ENCODE measurements around the gene RNF144B.

RNF144B gene

DNA sequence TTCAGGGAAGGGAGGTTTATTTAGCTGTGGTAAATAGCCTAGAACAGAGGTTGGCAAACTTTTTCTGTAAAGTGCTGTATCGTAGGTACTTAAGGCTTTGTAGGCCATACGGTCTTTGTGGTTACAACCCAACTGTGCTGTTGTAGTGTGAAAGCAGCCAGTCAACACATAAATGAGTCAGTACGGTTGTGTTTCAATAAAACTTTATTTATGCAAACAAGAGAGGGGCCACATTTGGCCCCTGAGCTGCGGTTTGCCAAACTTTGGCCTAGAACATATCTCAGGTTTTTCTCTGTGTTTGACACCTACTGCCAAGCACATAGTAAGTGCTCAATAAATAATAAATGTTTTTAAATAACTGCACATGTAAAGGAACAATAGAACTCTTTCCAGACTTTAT is 102.2 kb downstream of the RNF144B start:
- no peak for DNase-seq

DNA sequence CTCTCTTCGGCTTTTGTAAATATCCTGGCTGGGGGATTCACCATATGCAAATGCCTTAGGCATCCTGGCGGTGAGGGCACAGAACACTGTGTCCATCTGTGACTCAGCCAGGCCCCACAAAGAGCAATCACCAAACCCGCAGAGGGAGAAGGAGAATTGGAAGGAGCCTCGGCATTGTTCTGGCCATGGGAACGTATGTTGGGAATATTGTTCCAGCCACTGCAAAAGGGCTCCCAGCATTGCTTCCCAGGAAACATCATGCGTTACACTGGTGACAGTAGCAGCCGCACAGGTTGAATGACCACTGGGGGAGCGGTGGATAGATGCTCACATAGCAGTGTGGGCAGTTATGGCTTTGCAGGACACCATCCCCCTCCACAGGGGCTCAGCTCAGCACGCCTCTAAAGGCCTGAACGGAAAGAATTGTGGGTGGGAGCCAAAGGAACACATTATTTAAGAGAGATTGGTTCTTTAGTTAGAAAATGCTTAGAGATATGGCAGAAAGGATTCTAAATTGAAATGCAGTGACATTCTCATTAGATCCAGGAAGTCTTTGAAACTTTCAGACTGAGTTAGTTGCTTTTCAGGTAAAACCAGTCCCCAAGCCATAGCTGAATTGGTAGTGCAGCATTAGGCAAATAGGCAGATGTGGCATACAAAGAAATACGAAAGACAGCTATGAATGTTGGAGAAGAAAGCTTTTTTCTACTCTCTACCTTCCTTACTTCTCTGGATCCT is 104.3 kb downstream of the RNF144B start:
- no peak for DNase-seq

DNA sequence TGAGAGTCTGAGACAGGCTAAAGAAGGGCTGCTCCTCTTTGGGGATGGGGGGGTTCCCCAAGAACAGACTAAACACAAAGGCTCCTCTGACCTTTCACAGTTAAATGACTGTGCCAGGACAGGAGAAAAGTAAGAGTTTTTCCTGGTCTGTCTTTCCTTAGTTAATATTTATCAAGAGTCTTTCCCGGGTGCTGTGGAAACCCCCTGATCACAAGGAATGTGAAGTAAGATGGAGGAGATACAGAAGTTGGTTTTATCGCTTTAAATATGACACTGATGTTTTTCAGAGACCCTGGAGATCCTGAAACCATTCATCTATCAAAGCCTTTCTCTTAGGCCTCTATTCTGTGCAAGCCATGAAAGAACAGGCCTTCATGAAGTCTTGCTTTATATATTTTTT is 105.8 kb downstream of the RNF144B start:
- DNase-seq: no peak

DNA sequence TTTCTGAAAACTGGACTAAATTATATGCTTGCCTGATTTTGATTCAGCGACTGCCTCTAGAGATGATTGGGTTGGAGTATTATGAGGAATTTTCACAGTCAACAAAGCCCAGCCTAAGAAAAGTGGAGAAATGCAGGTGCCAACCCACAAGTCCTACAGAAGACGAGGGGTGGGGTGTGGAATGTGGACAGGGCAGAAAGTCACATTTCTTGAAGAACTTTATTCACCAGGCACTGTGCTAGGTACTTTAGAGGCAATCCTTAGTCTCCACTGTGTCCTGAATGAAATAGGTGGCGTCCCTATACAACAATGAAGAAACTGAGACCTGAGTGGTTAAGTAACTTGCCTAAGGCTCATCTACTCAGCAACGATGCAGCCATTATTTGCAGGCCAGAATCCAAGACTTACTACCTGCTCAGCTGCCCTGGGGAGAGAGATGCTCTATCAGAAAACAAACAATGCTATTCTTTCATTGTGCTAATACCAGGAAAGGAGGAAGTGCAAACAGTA is 106.3 kb downstream of the RNF144B start:
- no peak for DNase-seq

DNA sequence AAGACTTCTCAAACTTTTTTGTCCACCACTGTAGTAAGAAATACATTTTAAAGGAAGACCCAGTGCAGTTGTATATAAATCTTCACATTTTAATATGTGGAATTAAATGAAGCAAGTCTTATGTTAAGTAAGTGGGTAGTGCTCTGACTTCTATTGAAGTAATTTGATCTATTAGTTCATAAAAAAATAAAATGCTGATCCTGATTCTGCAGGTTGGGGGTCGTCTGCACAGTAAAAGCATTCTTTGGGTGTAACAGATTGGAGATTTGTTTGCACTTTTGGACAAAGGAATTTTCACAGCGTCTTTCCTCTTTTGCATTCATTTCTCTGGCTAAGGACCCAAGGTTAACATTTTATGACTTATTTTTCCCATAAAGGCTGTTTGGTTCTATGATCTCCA is 106.8 kb downstream of the RNF144B start:
- DNase-seq: no peak

DNA sequence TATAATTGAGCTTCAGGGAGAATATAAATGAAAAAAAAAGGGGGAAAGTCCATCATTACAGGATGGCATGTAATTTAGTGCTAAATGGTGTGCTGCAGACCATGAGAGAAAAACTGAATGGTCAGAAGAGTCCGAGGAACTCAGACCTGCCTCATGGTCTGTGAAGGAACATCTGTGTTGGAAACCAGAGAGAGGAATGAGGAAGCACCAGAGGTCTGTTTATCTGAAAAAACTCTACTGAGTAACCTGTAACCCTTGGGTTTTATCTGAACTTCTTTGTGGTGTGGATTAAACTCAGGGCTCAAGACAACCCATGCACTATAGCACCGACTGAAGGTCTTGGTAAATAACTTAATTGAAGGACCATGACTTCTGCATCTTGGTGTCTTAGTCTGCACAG is 108.1 kb downstream of the RNF144B start:
- DNase-seq: no peak

DNA sequence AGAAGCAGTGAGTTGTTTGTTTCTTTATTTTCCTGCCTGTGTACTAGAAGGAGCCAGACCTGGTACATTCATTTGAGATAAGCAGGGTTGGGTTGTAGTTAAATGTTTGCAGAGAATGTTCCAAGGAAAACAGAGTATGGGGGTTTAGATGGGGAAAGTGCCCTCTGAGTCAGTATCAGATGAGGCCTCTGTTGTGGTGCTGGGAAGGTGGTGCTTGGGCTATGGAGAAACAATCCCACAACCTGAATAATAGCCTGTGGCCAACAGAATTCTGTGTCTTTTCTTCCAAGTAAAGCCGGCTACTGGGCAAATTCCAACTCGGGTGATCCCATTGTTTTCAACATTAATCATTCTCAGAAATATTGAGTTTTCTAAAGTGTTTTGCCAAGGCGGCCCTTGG is 109.3 kb downstream of the RNF144B start:
- no peak for DNase-seq

DNA sequence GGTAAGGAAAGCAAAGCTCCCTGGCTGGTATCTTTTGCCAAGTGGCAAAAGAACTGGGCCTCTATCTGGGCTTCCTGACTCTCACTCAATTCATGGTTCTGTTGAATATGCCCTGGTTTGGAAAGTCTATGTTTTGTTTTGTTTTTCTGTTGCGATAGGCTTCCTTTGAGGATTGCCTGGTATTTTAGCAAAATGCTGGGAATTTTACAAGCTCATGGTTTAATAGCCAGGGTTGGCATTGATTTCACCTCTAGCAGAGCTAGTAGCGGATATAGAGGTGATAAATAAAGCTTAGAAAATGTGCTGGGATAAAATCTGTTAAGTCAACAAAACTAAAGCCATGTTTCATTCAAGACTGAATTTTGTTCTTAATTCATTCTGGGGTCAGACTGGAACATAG is 109.9 kb downstream of the RNF144B start:
- no peak for DNase-seq

DNA sequence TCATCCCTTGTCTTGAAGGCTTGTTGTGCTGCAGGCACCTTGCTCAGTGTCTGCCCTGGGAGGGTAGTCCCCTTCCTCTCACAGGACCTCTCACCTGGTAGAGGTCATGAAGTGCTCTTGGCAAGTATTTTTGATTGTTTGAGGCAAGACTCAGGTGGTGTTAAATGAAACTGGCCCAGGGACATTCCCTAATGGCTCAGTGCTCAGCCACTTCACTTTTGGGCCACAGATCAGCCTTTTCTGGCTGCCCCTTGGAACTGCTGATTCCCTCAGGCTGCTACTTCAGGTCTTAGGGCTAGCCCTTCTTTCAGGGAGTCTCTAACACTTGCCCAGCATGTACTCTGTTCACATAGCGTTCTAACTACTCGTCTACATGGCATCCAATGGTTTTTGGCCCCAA is 111.3 kb downstream of the RNF144B start:
- DNase-seq: no peak

DNA sequence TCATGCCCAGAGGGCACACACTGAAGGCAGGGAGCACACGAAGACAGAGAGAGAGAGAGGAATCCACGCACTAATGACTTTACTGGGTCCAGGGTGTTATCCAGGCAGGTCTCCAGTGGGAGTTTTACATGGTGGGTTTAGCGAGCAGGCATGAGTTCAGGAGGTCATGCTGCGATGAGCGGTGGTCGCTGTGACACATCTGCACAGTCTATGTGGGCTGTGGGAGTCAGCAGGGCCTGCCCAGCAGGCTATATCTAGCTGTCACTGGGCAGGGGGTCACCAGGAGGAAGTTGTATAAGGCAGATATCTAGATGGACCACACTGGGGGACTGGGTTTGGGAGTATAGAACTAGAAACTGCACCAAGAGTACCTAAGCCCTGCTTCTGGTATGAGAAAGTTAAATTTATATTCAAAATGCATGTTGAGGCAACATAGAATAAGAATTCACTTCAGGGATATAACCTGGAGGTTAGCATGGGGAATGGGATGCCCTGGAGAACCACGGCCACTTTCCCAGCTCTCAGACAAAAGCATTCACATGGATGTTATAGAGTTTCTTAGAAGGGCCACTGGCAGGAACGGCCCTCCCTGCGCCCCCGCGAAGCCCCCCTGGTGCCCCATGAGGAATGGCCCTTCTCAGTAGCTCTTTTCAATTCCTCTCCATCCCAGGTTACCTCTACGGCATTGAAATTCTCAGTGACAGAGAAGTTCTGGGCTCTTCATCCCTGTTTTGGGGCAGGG is 113.9 kb downstream of the RNF144B start:
- no peak for DNase-seq

DNA sequence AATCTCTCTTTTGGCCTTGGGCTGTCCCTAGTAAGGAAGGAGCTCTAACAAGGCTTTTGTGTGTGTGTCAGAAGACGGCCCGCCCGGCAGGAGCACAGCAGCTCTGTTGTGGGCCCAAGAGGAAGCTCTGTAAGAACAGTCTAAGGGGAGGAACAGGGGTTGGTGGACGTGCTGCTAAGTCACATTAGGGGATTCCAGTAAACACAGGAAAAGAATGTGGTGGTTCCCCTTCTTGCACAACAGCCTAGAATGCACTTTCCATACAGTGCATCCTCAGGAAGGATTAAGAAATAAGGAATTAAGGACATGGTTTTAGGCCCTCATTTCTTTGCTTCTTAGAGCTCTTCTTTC is 114.5 kb downstream of the RNF144B start:
- no peak for DNase-seq

DNA sequence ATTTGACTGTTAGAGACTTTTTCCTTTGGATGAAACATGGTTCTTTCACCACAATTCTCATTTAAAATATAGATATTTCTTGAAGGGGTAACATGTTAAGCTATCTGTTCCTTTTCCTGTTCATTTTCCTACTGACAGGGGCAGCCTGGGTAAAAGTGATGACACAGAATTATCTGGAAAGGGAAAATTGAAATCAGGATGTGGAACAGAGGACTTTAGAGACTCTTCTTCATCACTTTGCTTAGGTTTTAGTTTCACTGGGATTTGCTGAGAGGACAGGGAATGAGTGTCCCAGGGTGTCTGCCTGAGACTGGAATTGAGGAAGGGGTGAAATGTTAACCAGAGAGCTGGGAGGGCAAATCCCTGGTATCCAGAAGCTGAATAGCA is 116.0 kb downstream of the RNF144B start:
- DNase-seq: no peak

DNA sequence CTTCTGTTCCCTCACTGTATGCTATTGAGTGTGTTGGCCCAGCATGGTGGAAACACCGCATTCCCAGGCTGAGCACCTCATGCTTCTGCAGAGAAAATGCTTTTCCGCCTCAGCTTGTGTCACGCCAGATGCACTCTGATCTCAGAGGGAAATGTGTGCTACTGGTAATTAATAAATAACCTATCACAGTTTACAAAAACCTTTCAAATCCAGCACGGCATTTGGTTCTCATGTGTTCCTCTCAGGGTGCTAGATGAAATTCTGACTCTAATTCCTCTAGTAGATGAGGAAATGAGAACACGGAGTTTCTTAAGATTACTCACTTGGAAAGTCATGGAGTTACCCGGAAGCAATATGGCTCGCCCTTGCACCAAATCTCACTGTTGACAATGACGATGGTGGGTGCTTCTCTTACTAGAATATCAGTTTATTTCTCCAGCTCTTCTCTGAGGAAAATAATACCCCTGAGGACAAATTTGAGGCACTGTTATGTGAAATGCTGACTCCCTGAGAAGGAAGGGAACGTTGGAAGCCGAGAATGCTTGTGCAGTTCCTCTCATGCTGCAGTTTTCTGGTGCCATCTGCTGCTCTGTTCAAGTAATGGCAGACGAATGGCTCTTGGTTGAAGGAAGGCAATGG is 116.6 kb downstream of the RNF144B start:
- DNase-seq: peak; percentile 7

DNA sequence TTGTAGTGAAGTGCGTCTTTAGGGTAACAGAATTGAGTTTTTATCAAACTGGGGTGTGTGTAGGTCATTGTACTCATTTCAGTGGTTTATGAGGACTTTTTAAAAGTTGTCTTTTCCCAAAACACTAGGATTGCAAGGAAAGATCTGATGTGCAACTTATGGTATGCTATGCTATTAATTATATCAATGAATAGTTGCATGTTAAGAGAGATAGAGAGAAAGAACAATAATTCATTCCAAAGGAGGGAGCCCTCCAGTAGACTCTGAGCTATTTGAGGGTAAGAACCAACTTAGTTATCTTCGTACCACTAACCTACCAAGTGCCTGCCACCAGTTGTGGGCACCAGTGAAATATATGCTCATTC is 117.1 kb downstream of the RNF144B start:
- no peak for DNase-seq

DNA sequence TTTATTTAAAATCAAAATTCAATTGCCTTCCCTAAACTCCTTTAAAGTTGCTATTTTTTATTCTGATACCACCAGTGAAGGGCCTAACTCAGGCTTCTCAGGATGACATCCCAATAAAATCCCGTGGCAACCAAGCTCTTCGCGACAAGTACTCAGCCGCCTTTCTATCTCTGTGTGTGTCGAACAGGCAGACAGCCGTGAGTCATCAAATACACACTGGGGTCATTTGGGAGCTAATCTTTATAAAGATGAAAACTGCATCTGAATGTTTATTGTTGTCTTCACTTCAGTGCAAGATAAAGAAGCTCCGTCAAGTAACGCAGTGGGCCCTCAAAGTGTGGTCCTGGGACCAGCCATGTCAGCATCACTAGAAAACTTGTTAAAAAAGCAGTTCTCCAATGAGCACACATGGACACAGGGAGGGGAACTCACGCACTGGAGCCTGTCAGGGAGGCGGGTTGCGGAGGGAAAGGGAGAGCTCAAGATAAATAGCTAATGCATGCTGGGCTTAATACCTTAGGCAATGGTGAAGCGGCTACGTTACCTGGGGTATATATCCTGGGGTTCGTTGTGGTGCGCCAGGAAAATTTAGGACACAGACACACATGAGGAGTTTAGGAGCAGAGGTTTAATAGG is 119.3 kb downstream of the RNF144B start:
- DNase-seq: no peak

DNA sequence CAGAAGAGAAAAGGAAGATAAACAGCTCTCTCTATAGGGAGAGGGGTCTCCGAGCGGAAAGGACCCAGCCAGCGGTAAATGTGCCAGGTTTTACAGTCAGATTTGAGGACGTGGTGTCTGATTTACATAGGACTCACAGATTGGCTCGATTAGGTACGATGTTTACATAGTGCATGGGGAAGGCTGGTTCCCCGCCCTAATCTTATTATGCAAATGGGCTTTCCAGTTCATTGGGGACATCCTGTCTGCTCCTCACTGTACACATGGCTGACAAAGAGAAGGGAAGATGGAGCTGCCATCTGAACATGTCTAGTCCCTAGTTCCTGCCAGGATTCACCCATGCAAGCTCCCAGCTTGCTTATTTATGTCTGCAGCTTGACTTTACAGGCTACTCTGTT is 119.9 kb downstream of the RNF144B start:
- DNase-seq: no peak

DNA sequence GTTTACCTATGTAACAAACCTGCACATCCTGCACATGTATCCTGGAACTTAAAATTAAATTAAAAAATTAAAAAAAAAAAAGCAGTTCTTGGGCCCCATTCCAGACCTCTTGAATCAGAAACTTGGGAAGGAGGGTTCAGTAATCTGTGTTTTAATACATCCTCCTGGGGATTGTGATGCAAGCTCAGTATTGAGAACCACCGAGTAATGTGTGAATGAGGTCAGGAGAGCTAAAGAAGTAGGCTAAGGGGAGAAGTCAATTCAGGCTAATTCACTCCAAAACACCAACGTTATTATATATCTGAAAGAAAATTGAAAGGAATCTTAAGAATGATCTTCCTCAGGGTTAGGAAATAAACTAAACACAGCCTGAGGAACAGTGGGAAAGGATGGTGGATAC is 120.4 kb downstream of the RNF144B start:
- no peak for DNase-seq

DNA sequence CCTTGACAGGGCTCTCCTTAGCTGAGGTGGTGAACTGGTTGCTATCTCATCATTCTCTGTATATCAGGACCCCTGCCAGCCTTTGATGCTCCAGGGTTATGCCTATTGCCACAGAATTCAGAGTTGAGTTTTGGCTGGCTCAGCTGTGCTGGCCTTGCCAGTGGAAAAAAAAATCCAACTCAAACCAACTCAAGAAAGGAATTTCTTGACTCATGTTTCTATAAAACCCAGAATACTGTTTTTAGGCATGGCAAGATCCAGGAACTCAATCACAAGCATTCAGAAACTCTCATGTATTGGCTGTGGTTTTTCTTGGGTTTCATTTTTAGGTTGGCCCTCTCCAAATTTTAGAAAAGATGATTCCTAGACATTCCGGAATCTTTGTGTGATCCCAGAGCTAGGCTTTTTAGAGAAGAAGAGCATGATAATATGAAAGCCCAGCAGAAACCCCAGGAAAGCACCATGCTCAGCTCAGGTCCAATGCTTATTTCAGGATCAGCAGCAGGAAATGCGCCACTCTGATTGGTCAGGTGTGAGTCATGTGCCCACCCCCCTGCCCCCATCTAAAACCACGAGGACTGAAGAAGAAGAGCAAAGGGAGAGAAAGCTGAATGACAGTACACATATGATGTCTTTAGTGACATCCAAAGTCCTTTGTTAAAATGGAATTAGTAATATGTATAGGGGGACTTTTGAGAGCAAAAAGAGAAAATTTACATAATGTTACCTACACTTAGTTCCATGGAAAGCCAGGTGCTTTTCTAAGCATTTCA is 122.9 kb downstream of the RNF144B start:
- no peak for DNase-seq

DNA sequence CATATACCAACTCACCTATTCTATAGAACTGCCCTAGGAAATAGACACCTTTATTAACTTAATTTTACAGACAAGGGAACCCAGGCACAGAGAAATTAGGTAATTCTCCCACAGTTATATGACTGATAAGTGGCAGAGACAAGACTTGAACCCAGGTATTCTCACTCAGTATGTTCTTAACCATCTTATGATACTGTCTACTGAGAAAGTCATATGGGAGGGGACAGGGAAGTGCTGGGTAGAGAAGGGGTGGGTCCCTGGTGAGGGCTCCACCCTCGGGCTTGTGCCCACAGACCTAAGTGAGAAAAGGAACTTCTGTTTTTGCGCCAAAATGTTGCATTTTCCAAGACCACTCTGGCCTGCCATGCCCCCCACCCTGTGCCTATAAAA is 123.5 kb downstream of the RNF144B start:
- no peak for DNase-seq

DNA sequence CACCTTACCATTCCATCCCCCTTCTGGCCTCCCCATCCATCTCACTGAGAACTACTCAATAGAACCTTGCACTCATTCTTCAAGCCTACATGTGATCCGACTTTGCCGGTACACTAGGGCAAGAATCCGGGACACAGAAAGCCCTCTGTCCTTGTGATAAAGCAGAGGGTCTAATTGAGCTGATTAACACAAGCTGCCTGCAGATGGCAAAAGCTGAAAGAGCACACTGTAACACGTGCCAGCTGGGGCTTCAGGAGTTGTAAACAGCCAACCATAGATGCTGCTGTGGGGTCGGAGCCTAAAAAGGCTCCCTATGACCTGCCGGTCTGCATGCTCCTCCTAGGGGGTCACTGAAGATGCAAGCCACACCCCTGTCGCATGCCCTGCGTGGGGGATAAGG is 124.1 kb downstream of the RNF144B start:
- DNase-seq: no peak

DNA sequence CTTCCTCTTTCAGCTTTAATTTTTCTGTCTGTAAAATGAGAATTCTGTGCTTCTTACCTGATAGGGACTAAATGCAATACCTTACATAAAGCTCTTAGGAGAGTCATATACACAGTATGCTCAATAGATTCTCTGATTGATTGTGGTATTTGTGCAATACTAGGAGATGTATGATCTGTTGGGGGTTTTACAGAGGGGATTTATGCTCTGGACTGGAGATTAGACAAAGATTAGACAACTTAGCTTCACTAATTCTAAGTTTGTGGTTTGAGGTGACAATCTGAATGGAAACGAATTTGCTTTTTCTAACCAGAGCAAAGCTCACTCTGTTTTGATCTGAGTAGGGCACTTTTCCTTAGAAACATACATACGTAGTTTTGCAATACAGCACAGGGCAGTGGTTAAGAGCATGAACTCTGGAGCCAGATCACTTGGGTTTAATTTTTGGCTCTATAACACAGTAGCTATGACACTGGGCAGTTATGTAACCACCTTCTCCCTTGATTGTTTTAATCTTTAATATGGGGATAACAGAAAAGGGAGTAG is 126.2 kb downstream of the RNF144B start:
- no peak for DNase-seq

DNA sequence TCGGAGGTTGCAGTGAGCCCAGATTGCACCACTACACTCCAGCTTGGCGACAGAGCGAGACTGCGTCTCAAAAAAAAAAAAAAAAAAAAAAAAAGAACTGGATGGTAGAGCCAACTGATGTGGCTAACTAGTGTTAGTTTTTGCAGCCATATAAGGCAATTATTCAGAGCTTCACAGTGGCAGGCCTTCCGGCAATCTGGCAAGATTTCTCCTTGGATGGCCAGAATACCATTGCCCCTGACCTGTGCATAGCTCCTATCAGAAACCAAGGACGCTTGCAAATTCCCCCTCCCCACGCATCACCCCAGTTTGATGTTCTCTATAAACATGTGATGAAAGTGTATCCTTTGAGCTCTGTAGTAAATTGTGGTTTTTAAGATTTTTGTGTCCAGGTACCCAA is 127.0 kb downstream of the RNF144B start:
- DNase-seq: no peak

DNA sequence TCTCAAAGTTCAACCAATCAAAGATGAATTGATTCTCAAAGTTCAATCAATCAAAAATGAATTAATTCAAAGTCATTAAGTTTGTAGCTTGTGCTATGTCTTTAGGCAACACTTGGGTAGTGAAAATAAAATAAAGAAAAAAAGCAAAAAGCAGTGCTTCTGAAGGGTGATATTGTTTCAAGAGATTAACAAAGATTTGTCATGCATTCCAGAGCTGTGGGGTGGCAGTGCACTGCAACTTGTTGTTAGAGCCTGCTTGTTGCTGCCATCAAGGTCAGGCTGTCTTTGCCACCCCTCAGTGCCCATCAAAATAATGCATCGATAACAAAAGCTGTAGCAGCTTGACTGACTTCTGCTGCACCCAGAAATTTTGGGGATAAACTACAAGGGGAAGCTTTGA is 128.6 kb downstream of the RNF144B start:
- no peak for DNase-seq

All from effector CD8-positive, alpha-beta T cell (primary cell).